IMR-90 (cell line): Measurements from ENCODE around the gene CALR. TPM values are rescaled to one million over a fixed set of nuclear protein-coding genes. Genes with fewer than 3 reads are reported as not detected.

Experiments
- ATAC-seq: fragments of 200-7000 bp; cut with Tn5 transposase; 2 replicates; pipeline ENCODE4 v1.9.1; 2020; ENCODE audit warnings: low read depth, mild to moderate bottlenecking, moderate library complexity
- BruUV-seq: library from RNA; stranded (reverse); fragments of 400-500 nt; replicated peaks from 2 replicates; lab custom pipeline; 2021; lab: Mats Ljungman, UMichigan
- CTCF ChIA-PET: fragments of 300-600 bp; formaldehyde crosslinking; extraction: SDS; loops from one replicate; lab custom pipeline; 2021; ENCODE audit warnings: antibody characterized with exemption; lab: Yijun Ruan, JAX
- POLR2A ChIA-PET: fragments of 300-600 bp; sonication (Branson Sonifier 250); formaldehyde crosslinking; loops from one replicate; lab custom pipeline; 2022; ENCODE audit warnings: antibody characterized with exemption; ENCODE audit not compliant: unreplicated experiment; lab: Charles Lee
- DNase-seq: peaks from one replicate; pipeline ENCODE4 v3.0.0; 2013
- H2AFZ ChIP-seq: replicated peaks from 2 replicates; pipeline ENCODE3; 2013; ENCODE audit warnings: low read length, mild to moderate bottlenecking; ENCODE audit not compliant: poor library complexity
- H2AK5ac ChIP-seq: 2 replicates; pipeline ENCODE4 v1.6.1; 2013; ENCODE audit warnings: low read depth, low read length, inconsistent platforms
- H2AK9ac ChIP-seq: replicated peaks from 2 replicates; pipeline ENCODE3; 2013; ENCODE audit warnings: mild to moderate bottlenecking, low read depth, low read length, moderate library complexity; ENCODE audit not compliant: poor library complexity
- H2BK120ac ChIP-seq: 2 replicates; pipeline ENCODE4 v1.6.1; 2013; ENCODE audit warnings: low read depth, low read length, inconsistent platforms
- H2BK15ac ChIP-seq: 3 replicates; pipeline ENCODE4 v1.6.1; 2013; ENCODE audit warnings: low read depth, low read length, inconsistent platforms
- H2BK20ac ChIP-seq: 2 replicates; pipeline ENCODE4 v1.6.1; 2013; ENCODE audit warnings: low read depth, mild to moderate bottlenecking, inconsistent platforms, low read length, moderate library complexity
- H2BK5ac ChIP-seq: 2 replicates; pipeline ENCODE4 v1.6.1; 2013; ENCODE audit warnings: mild to moderate bottlenecking, low read depth, low read length, inconsistent platforms; ENCODE audit not compliant: poor library complexity, severe bottlenecking
- H3K14ac ChIP-seq: replicated peaks from 2 replicates; pipeline ENCODE4 v1.6.1; 2013; ENCODE audit warnings: low read depth, low read length, inconsistent platforms
- H3K18ac ChIP-seq: 2 replicates; pipeline ENCODE4 v1.6.1; 2013; ENCODE audit warnings: low read depth, low read length, control low read depth
- H3K23ac ChIP-seq: 2 replicates; pipeline ENCODE4 v1.6.1; 2013; ENCODE audit warnings: low read depth, low read length, inconsistent platforms
- H3K27ac ChIP-seq: 2 replicates; pipeline ENCODE4 v1.5.1; 2013; ENCODE audit warnings: mild to moderate bottlenecking, control low read depth, low read length; ENCODE audit not compliant: insufficient read depth
- H3K27me3 ChIP-seq: 2 replicates; pipeline ENCODE4 v1.6.1; 2013; ENCODE audit warnings: low read length; ENCODE audit not compliant: control insufficient read depth, insufficient read depth
- H3K36me3 ChIP-seq: 2 replicates; pipeline ENCODE4 v1.6.1; 2013; ENCODE audit warnings: low read length, mixed read lengths; ENCODE audit not compliant: control insufficient read depth, insufficient read depth
- H3K4ac ChIP-seq: 2 replicates; pipeline ENCODE4 v1.6.1; 2013; ENCODE audit warnings: low read depth, low read length, inconsistent platforms
- H3K4me1 ChIP-seq: 2 replicates; pipeline ENCODE4 v1.6.1; 2013; ENCODE audit warnings: low read length, mixed read lengths; ENCODE audit not compliant: control insufficient read depth, insufficient read depth
- H3K4me2 ChIP-seq: 2 replicates; pipeline ENCODE4 v1.6.1; 2013; ENCODE audit warnings: low read depth, mild to moderate bottlenecking, control low read depth, low read length, moderate library complexity
- H3K4me3 ChIP-seq: 2 replicates; pipeline ENCODE4 v1.5.1; 2013; ENCODE audit warnings: low read depth, mild to moderate bottlenecking, control low read depth, low read length, moderate library complexity; ENCODE audit not compliant: insufficient read depth
- H3K56ac ChIP-seq: 2 replicates; pipeline ENCODE4 v1.6.1; 2013; ENCODE audit warnings: low read length, inconsistent platforms; ENCODE audit not compliant: insufficient read depth; ENCODE audit errors: extremely low read depth
- H3K79me1 ChIP-seq, 2 experiments: 2 replicates each; pipeline ENCODE4 v1.6.1; 2013; ENCODE audit warnings: low read length in 2 of 2, inconsistent platforms in 1 of 2, low read depth in 1 of 2
- H3K9ac ChIP-seq: 2 replicates; pipeline ENCODE4 v1.6.1; 2013; ENCODE audit warnings: low read depth, low read length, control low read depth
- H3K9me1 ChIP-seq: 2 replicates; pipeline ENCODE4 v1.6.1; 2013; ENCODE audit warnings: low read length, inconsistent platforms; ENCODE audit not compliant: insufficient read depth
- H3K9me3 ChIP-seq: 2 replicates; pipeline ENCODE4 v1.6.1; 2013; ENCODE audit warnings: low read length; ENCODE audit not compliant: control insufficient read depth, insufficient read depth
- H4K20me1 ChIP-seq: 2 replicates; pipeline ENCODE4 v1.6.1; 2013; ENCODE audit warnings: low read length, inconsistent platforms; ENCODE audit not compliant: insufficient read depth
- H4K5ac ChIP-seq: 2 replicates; pipeline ENCODE4 v1.6.1; 2013; ENCODE audit warnings: mild to moderate bottlenecking, low read depth, low read length, control low read depth
- H4K8ac ChIP-seq, 2 experiments: 2 replicates each; pipeline ENCODE4 v1.6.1; 2013; ENCODE audit warnings: low read depth in 2 of 2, low read length in 2 of 2, control low read depth in 1 of 2, inconsistent platforms in 1 of 2
- H4K91ac ChIP-seq: 2 replicates; pipeline ENCODE4 v1.6.1; 2013; ENCODE audit warnings: low read depth, low read length, inconsistent platforms; ENCODE audit not compliant: insufficient read depth
- MAFK ChIP-seq: IDR thresholded peaks from 2 replicates; pipeline ENCODE4 v1.6.1; 2012; ENCODE audit warnings: low read depth, low read length, improper control_type of control experiment
- MAZ ChIP-seq: IDR thresholded peaks from 2 replicates; pipeline ENCODE4 v1.6.1; 2012; ENCODE audit warnings: low read depth, mild to moderate bottlenecking, low read length, improper control_type of control experiment, moderate library complexity, borderline replicate concordance
- NFE2L2 ChIP-seq: fragments of 150-350 bp; IDR thresholded peaks from 2 replicates; pipeline ENCODE4 v1.6.1; 2016; ENCODE audit warnings: low read depth, mild to moderate bottlenecking, low read length
- POLR2A ChIP-seq: IDR thresholded peaks from 2 replicates; pipeline ENCODE4 v1.6.1; 2012; ENCODE audit warnings: mild to moderate bottlenecking, low read depth, low read length
- RAD21 ChIP-seq: IDR thresholded peaks from 2 replicates; pipeline ENCODE4 v1.6.1; 2012; ENCODE audit warnings: low read length, improper control_type of control experiment
- RCOR1 ChIP-seq: IDR thresholded peaks from 2 replicates; pipeline ENCODE4 v1.6.1; 2012; ENCODE audit warnings: mild to moderate bottlenecking, low read length, improper control_type of control experiment; ENCODE audit not compliant: insufficient replicate concordance
- RFX5 ChIP-seq: IDR thresholded peaks from 2 replicates; pipeline ENCODE4 v1.8.0; 2012; ENCODE audit warnings: low read depth, mild to moderate bottlenecking, low read length, moderate library complexity
- SMC3 ChIP-seq: fragments of 150-350 bp; IDR thresholded peaks from 2 replicates; pipeline ENCODE4 v1.6.1; 2016; ENCODE audit warnings: low read depth, mild to moderate bottlenecking, antibody characterized with exemption, low read length, moderate library complexity
- WGBS, 2 experiments: methylation state at CpG; one replicate each; pipeline versions ENCODE4 v1.1.5 to v1.1.7; 2013; ENCODE audit warnings: missing lambda C conversion rate in 2 of 2; ENCODE audit not compliant: insufficient read length in 1 of 2; ENCODE audit errors: extremely low coverage in 2 of 2; 5-methylcytosine and 5-hydroxymethylcytosine counted together
- dilution Hi-C: fragments of 300-500 bp; cut with HindIII; formaldehyde crosslinking; loops from one replicate; pipeline ENCODE4 v1.14.3; 2018; ENCODE audit warnings: low sequenced_read_pairs; ENCODE audit not compliant: unreplicated experiment
- in situ Hi-C: fragments of 300-500 bp; cut with MboI; formaldehyde crosslinking; loops from 3 replicates; pipeline ENCODE4 v1.14.3; 2019; ENCODE audit warnings: low sequenced_read_pairs, inconsistent platforms, mixed read lengths
- intact Hi-C: fragments of 100-400 bp; cut with micrococcal nuclease; formaldehyde crosslinking; loops from 2 replicates; pipeline ENCODE4 v1.10.0; 2022
- polyA plus RNA-seq, 3 experiments: library from polyadenylated mRNA; depleted of rRNA; stranded (reverse); fragments of >200 nt; gene quantifications; 2 replicates each; pipeline ENCODE4 v1.2.3, GENCODE V29; 2012; ENCODE audit warnings: low replicate concordance in 1 of 3
- total RNA-seq: library from RNA; depleted of rRNA; stranded (reverse); fragments of >200 nt; gene quantifications from 2 replicates; pipeline ENCODE4 v1.2.3, GENCODE V29; 2012
- TF ChIP-seq, protein P1 (sequence below): conservative IDR thresholded peaks from 2 replicates; pipeline ENCODE4 v1.5.1; 2012; ENCODE audit warnings: mild to moderate bottlenecking, low read depth, low read length, improper control_type of control experiment

The CALR gene
- total and polyA plus RNA-seq, 2 of the 4 experiments (the other 2 are of a cell fraction), result 1,932 to 3,358 TPM

DNA sequence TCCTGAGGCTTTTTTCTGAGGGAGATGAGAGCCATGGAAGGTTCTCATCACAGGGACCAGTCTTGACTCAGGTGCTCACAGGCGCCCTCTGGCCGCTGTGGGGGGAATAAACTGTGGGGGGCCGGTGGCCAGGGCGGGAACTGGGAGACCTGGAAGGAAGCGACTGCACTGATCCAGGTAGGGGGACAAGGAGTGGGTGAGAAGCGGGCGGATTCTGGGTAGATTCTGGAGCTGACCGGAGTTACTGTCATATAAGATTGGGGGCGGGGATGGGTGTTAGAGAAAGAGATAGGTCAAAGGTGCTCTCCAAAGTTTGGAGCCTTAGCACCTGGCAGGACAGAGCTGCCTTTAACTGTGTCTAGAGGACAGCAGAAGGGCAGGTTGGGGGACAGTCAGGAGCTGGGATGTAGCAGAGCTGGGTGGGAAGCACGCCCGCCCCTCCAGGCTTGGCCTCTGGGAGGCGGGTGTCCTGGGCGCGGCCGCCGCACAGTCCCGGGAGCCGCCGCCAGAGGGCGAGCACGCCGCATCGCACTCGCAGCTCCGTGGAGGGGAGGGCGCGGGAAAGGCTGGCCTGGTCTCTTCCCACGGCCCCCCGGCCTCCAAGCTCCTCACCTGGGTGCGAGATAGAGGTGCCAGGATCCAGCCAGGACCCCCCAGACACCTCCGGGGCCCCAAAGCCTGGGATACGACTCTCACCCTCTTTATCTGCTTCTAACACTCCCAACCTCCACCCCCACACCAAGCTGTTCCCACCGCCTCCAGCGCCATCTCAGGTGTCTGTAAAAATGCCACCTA, 26.8 kb downstream of the CALR start:
- H2BK120ac ChIP-seq, result peak overlapping the region; percentile 76
- H3K4me1 ChIP-seq, result peaks cover 4% of the 10 kb centered on the region; the same call in 1 of the 2 replicates
- peak overlapping the region; percentile 13; the same call in 1 of the 2 replicates for H3K27ac ChIP-seq
- no peaks in the 10 kb centered on the region for H3K9me3 ChIP-seq
- H2AK9ac ChIP-seq, result peak overlapping the region; percentile 87
- POLR2A ChIA-PET, result interaction anchor here (0.6 kb wide), 1 partner anchor 128 kb away, joined by 3 read pairs; no protein-coding TSS in a partner anchor
- H3K4me2 ChIP-seq, result peak overlapping the region; percentile 90
- DNase-seq (peak; percentile 58), ATAC-seq (peak; percentile 100)
- H2AFZ ChIP-seq, result peak overlapping the region; percentile 100
- peak overlapping the region; percentile 67 for H3K14ac ChIP-seq
- peaks cover 0 to 3% of the 10 kb centered on the region in 2 experiments; a peak in 1 of 4 replicates for H3K79me1 ChIP-seq
- no peaks in the 10 kb centered on the region; the same call in 1 of the 2 replicates for H3K27me3 ChIP-seq
- H2BK5ac ChIP-seq, result no peak overlapping the region
- H3K23ac ChIP-seq, result no peak overlapping the region
- peak overlapping the region; percentile 39 for H3K4me3 ChIP-seq
- no peak overlapping the region for H4K5ac ChIP-seq
- H3K18ac ChIP-seq, result no peak overlapping the region
- no peaks in the 10 kb centered on the region for H3K9me1 ChIP-seq
- dilution Hi-C loops, result no loop called here
- TF ChIP-seq RAD21 (peak; percentile 58), NFE2L2 (no peak), MAFK (no peak), RCOR1 (no peak), SMC3 (peak; percentile 73), RFX5 (no peak), POLR2A (no peak), MAZ (peak; percentile 84)
- TF ChIP-seq, protein P1, sequence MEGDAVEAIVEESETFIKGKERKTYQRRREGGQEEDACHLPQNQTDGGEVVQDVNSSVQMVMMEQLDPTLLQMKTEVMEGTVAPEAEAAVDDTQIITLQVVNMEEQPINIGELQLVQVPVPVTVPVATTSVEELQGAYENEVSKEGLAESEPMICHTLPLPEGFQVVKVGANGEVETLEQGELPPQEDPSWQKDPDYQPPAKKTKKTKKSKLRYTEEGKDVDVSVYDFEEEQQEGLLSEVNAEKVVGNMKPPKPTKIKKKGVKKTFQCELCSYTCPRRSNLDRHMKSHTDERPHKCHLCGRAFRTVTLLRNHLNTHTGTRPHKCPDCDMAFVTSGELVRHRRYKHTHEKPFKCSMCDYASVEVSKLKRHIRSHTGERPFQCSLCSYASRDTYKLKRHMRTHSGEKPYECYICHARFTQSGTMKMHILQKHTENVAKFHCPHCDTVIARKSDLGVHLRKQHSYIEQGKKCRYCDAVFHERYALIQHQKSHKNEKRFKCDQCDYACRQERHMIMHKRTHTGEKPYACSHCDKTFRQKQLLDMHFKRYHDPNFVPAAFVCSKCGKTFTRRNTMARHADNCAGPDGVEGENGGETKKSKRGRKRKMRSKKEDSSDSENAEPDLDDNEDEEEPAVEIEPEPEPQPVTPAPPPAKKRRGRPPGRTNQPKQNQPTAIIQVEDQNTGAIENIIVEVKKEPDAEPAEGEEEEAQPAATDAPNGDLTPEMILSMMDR, result peak; percentile 97
- peak overlapping the region; percentile 92; the same call in 1 of the 3 replicates for H2BK15ac ChIP-seq
- peak overlapping the region; percentile 84 to 91; a peak in 3 of 4 replicates for H4K8ac ChIP-seq
- CTCF ChIA-PET, result interaction anchor here (0.5 to 1.8 kb wide), 30 partner anchors 10 to 1776 kb away, joined by 3 to 18 read pairs (median 4); partner anchors contain the start of genes GADD45GIP1 and NACC1
- in situ Hi-C loops, result no loop called here
- no peak overlapping the region; the same call in none of the 2 replicates for H4K91ac ChIP-seq
- peak overlapping the region; percentile 66 for H3K56ac ChIP-seq
- no TSS peak for BruUV-seq
- H3K4ac ChIP-seq, result peak overlapping the region; percentile 83
- peak overlapping the region; percentile 44 for H3K9ac ChIP-seq
- intact Hi-C loops, result loop anchor here (2.0 kb wide), 1 partner anchor 74 kb away; the partner anchor contains the start of gene GCDH
- 0% methylated on average over 14 of the region's 34 CpGs; no CpG with 5 or more reads in 1 of the 2 experiments for WGBS, 2 experiments
- no peaks in the 10 kb centered on the region for H3K36me3 ChIP-seq
- H2BK20ac ChIP-seq, result no peak overlapping the region
- H2AK5ac ChIP-seq, result peak overlapping the region; percentile 72; the same call in 1 of the 2 replicates
- no peaks in the 10 kb centered on the region for H4K20me1 ChIP-seq
